Measurements from ENCODE around the gene TBATA. TPM values are rescaled to one million over a fixed set of nuclear protein-coding genes. Genes with fewer than 3 reads are reported as not detected.
"Not testable (repeated sequence)": the region's sequence is repeated elsewhere in the genome, so short reads cannot be mapped to it uniquely, and the experiment has no call there.

The TBATA gene
- total and polyA plus RNA-seq, 8 donors, result not detected

DNA sequence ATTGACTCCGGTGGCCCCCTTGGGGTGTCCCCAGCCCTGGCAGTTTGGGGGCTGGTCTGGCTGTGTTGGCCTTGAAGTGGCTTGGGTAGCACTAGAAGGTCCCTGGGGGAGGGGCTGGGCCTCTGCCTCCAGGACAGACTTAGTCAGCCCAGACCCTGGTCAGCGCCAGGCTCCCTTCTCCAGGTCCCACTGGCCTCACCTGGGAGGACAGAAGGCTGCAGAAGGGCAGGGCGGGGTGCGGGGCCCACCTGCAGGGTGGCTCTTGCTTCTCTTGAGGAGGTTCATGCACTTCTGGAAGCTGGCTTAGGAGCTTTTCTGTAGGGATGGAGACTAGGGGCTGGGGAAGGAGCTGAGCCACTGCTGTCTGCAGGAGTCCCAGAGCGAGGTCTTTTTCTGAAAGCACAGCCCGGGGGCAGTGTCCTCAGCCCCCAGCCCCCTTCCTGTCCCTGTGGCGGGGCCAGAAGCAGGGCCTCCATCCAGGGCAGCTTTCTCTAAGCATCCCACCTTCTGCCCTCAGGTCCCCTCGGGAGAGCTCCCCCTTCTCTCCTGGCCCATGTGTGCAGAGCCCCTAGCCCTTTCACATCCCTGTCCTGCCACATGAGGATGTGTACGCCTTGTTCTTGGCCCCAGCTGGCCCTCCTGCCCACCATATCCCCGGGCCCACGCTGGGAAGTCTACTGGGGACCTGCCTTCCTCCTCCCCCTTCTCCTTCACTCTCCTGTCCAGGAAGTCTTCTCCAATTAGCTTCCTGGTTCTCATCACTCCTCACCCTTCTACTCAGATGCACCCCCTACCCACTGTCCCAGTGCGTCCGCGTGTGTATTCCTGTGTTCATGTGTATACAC lies 11.0 kb downstream of the TBATA start:
- H3K9me3 ChIP-seq, result no peaks in the 10 kb centered on the region
- WGBS, 2 donors, result 76 to 87% methylated on average over 12 to 14 of the region's 14 CpGs
- DNase-seq (peak in 2 of 6 donors; percentile 44 to 56), ATAC-seq (no peak), FAIRE-seq (no peak)
- no peaks in the 10 kb centered on the region for H3K27me3 ChIP-seq
- no peaks in the 10 kb centered on the region for H3K36me3 ChIP-seq
- no peaks in the 10 kb centered on the region for H3K4me1 ChIP-seq
- H3K27ac ChIP-seq, result no peak overlapping the region
- intact Hi-C loops (cut with DNase I), result no loop called here
- H3K4me3 ChIP-seq, result no peak overlapping the region
- TF ChIP-seq, protein P1, sequence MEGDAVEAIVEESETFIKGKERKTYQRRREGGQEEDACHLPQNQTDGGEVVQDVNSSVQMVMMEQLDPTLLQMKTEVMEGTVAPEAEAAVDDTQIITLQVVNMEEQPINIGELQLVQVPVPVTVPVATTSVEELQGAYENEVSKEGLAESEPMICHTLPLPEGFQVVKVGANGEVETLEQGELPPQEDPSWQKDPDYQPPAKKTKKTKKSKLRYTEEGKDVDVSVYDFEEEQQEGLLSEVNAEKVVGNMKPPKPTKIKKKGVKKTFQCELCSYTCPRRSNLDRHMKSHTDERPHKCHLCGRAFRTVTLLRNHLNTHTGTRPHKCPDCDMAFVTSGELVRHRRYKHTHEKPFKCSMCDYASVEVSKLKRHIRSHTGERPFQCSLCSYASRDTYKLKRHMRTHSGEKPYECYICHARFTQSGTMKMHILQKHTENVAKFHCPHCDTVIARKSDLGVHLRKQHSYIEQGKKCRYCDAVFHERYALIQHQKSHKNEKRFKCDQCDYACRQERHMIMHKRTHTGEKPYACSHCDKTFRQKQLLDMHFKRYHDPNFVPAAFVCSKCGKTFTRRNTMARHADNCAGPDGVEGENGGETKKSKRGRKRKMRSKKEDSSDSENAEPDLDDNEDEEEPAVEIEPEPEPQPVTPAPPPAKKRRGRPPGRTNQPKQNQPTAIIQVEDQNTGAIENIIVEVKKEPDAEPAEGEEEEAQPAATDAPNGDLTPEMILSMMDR (IDR thresholded peaks at IDR 0.05), result no peak

DNA sequence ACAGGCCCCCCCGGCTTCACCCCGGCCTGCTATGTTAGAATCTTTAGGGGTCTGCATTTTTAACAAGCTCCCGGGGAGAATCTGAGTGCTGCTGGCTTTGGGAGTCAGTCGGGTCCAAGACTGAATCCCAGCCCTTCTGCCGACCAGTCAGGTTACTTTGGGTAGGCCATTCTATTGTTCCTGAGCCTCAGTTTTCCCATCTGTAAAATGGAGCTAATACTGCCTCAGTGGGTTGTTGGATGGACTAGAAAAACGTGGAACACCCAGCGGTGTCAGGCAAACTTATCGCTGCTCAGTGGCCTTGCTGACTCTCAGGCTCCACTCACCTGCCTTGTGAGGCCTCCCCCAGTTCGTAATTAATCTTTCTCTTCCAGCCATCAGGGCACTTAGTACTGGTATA lies 11.7 kb downstream of the TBATA start:
- DNase-seq, result no peak
- ATAC-seq, result no peak
- Histone ChIP-seq H3K9me3 (no peaks in the 10 kb centered on the region), H3K4me3 (no peak overlapping the region), H3K4me1 (no peaks in the 10 kb centered on the region), H3K27ac (no peak overlapping the region), H3K36me3 (no peaks in the 10 kb centered on the region), H3K27me3 (no peaks in the 10 kb centered on the region)
- TF ChIP-seq, protein P1 (IDR thresholded peaks at IDR 0.05), result no peak
- FAIRE-seq, result no peak
- WGBS, 2 donors, result 71 to 77% methylated on average over 9 of the region's 9 CpGs
- intact Hi-C loops (cut with DNase I), result no loop called here

DNA sequence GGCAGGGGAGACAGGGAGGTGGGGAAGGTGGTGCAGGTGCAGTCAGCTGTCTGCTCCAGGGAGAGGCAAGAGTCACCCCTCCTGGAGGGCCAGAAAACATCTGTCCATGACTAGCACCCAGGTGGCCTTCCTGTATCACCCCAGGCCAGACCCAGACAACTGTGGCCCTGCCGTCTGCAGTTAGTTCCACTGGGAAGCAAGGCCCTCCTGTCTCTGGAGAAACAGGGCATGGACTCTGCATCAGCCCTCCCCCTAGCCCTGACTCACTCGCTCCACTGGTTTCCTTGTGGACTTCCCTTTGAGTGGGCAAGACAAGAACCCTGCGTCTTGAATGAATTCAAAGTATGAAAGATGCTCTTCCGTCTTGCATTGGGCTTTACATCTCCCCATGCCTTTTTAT lies 12.6 kb downstream of the TBATA start:
- H3K27me3 ChIP-seq, result no peaks in the 10 kb centered on the region
- no peak overlapping the region for H3K4me3 ChIP-seq
- TF ChIP-seq, protein P1 (IDR thresholded peaks at IDR 0.05), result no peak
- ATAC-seq (no peak), FAIRE-seq (no peak), DNase-seq (peak in 2 of 6 donors; percentile 23 to 43)
- H3K9me3 ChIP-seq, result no peaks in the 10 kb centered on the region
- 85 to 94% methylated on average over 4 of the region's 4 CpGs for WGBS, 2 donors
- H3K4me1 ChIP-seq, result no peaks in the 10 kb centered on the region
- no peak overlapping the region for H3K27ac ChIP-seq
- intact Hi-C loops (cut with DNase I), result no loop called here
- no peaks in the 10 kb centered on the region for H3K36me3 ChIP-seq

DNA sequence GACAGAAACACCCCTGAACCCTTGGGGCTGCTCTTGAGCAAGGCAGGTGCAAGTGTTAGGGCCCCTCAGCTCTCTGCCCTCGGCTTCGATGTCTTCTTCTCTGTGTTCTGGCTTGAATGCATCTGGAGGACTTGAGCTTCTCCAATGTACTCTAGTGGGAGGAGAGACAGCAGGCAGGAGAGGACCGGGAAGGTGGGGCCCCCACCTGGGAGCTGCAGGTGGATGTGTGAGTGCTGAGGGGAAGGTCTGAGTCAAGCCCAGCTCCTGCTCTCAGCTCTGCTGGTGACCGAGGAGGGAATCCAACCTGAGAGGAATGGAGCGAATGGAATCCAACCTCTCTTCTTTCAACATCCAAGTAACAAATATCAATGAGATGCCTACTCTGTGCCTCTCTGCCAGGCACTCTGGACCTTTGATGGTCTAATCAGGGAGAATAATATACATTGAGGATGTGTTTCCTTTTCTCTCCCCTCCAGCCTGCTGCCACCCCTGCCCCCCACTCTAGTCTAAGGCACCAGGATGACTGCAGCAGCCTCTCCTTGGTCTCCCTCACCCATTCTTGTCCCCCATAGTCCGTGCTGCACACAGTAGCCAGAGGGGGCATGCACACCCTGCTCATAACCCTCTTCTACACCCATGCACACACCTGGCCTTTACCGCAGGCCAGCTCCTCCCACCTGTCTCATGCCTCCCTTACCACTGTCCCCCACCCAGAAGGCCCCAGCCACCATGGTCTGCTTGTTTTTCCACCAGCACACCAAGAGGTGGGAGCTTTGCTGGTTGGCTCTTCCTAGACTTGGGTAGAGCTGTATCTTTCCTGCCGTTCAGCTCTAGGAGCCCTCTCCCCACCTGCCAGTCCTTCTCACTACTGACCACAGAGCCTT lies 13.6 kb downstream of the TBATA start:
- no peak for ATAC-seq
- no peak overlapping the region for H3K27ac ChIP-seq
- intact Hi-C loops (cut with DNase I), result no loop called here
- H3K4me3 ChIP-seq, result no peak overlapping the region
- peak in 2 of 6 donors; percentile 15 to 29 for DNase-seq
- H3K4me1 ChIP-seq, result no peaks in the 10 kb centered on the region
- TF ChIP-seq, protein P1 (IDR thresholded peaks at IDR 0.05), result no peak
- 78 to 79% methylated on average over 8 of the region's 8 CpGs for WGBS, 2 donors
- no peaks in the 10 kb centered on the region for H3K36me3 ChIP-seq
- H3K9me3 ChIP-seq, result no peaks in the 10 kb centered on the region
- FAIRE-seq, result no peak
- H3K27me3 ChIP-seq, result no peaks in the 10 kb centered on the region

DNA sequence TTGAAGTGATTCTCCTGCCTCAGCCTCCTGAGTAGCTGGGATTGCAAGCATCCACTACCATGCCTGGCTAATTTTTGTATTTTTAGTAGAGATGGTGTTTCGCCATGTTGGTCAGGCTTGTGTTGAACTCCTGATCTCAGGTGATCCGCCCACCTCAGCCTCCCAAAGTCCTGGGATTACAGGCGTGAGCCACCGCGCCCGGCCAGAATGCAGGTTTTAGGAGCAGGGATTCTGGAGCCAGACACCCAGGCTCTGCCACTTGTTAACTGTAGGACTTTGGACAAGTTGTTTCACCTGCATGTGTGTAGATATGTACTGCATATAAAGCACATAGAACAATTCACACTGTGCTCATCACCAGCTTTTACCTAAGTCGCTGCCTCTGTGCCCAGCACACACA lies 14.7 kb downstream of the TBATA start:
- FAIRE-seq; H3K4me3 ChIP-seq; H3K36me3 ChIP-seq; intact Hi-C loops (cut with DNase I); ATAC-seq; H3K27me3 ChIP-seq; H3K9me3 ChIP-seq; H3K27ac ChIP-seq; H3K4me1 ChIP-seq: not testable (repeated sequence)
- peak in 1 of 6 donors; percentile 16 for DNase-seq
- 89 to 93% methylated on average over 7 of the region's 7 CpGs for WGBS, 2 donors
